BE2C (cell line): ENCODE results near the gene RAF1.
A peak's percentile ranks its signal among the peaks of the same experiment; 100 is the strongest.

Experiments
- DNase-seq: peaks from one replicate; pipeline ENCODE4 v3.0.0-alpha.2; 2020
- H3K27me3 ChIP-seq: fragments of 250-450 bp; sonication (Bioruptor Pico); 2 replicates; pipeline ENCODE4 v1.5.1; 2020; ENCODE audit warnings: mild to moderate bottlenecking
- H3K36me3 ChIP-seq: fragments of 250-450 bp; sonication (Bioruptor Pico); 2 replicates; pipeline ENCODE4 v1.5.1; 2020; ENCODE audit warnings: mild to moderate bottlenecking
- H3K4me1 ChIP-seq: fragments of 250-450 bp; sonication (Bioruptor Pico); 2 replicates; pipeline ENCODE4 v1.5.1; 2020
- H3K4me3 ChIP-seq: 2 replicates; pipeline ENCODE4 v1.5.1; 2011; ENCODE audit warnings: low read depth, low read length
- H3K9me3 ChIP-seq: fragments of 250-450 bp; sonication (Bioruptor Pico); 2 replicates; pipeline ENCODE4 v1.5.1; 2020
- CTCF ChIP-seq: IDR thresholded peaks from 2 replicates; pipeline ENCODE4 v1.5.1; 2012; ENCODE audit warnings: mild to moderate bottlenecking, low read depth, low read length

The RAF1 gene

DNA sequence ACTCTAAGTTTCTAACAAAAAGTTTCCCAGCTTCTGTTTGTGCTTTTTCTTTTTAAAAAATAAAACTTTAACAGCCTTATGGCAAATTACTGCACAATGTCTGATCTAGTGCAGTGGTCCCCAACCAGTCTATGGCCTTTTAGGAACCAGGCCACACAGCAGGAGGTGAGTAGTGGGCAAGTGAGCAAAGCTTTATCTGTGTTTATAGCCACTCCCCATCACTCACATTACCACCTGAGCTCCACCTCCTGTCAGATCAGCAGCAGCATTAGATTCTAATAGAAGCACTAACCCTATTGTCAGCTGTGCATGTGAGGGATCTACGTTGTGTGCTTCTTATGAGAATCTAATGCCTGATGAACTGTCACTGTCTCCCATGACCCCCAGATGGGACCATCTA, 101.5 kb downstream of the RAF1 start:
- Histone ChIP-seq H3K4me3 (no peak overlapping the region), H3K36me3 (no peaks in the 10 kb centered on the region), H3K9me3 (no peaks in the 10 kb centered on the region), H3K27me3 (no peaks in the 10 kb centered on the region), H3K4me1 (no peaks in the 10 kb centered on the region)
- DNase-seq, result no peak
- no peak for TF ChIP-seq CTCF

DNA sequence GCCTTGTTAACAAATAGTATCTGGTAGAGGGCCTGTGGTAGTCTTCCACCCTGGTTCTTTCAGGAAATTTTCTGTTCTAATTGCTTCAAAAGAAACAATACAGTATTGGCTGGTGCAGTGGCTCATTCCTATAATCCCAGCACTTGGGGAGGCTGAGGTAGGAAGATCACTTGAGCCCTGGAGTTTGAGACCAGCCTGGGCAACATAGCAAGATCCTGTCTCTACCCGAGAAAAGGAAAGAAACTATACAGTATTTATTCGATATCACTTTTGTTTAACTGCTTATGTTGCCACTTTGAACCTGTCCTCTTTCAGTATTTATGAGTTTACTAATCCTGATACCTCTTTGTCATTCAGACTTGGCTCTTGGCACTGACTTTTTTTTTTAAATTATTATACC, 102.5 kb downstream of the RAF1 start:
- TF ChIP-seq CTCF, result no peak
- Histone ChIP-seq H3K4me1 (no peaks in the 10 kb centered on the region), H3K36me3 (no peaks in the 10 kb centered on the region), H3K4me3 (no peak overlapping the region), H3K9me3 (no peaks in the 10 kb centered on the region), H3K27me3 (no peaks in the 10 kb centered on the region)
- no peak for DNase-seq

DNA sequence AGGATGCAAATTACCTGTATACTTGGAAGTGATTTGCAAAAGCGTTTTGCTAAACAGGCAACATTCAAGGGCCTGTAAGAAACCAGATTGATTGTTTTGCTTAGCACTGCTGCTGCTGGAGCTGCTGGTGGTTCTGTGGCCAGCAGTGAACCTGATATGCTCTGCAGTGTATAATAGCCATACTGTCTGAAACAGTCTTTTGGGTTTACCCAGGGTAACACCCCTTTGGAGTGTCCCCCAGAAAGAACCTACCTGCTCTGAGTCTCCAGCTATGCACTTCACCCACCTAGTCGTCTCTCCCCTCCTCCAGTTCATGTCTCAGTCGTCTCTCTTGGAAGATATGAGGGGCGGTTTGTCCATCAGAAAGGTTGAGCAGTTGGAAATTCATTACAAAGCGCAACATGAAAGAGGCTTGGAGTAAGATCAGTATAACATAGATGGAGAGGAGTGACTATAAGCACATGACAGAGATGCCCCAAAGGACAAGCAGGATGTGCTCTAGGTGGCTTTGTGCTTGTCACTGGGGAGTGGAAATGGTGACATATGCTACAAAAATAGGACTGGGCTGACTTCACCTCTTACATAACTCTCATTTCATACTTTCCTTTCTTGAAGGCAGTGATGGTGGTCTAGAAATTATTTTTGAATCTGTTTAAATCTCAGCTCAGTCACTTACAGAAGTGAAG, 103.3 kb downstream of the RAF1 start:
- Histone ChIP-seq H3K4me3 (no peak overlapping the region), H3K27me3 (no peaks in the 10 kb centered on the region), H3K4me1 (no peaks in the 10 kb centered on the region), H3K9me3 (no peaks in the 10 kb centered on the region), H3K36me3 (no peaks in the 10 kb centered on the region)
- DNase-seq, result no peak
- TF ChIP-seq CTCF, result no peak

DNA sequence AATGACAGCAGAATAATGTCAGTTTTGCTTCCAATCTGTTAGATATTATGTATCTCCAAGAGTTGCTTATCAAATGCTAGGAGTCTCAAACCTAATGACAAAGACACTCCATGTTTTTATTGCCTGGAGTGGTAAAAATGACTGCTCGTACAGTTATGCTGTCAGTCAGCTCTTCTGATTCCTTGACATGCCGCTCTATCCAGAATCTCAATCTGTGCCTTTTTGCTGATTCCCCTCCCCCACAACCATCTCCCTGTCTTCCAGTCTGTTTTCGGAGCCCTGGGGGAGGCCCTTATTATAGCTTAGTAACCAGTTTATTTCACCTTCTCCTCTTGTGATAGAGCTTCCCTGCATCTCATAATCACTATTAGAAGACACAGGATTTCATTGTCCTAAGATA, 104.4 kb downstream of the RAF1 start:
- Histone ChIP-seq H3K4me3 (no peak overlapping the region), H3K9me3 (no peaks in the 10 kb centered on the region), H3K4me1 (no peaks in the 10 kb centered on the region), H3K27me3 (no peaks in the 10 kb centered on the region), H3K36me3 (no peaks in the 10 kb centered on the region)
- DNase-seq, result no peak
- TF ChIP-seq CTCF, result no peak

DNA sequence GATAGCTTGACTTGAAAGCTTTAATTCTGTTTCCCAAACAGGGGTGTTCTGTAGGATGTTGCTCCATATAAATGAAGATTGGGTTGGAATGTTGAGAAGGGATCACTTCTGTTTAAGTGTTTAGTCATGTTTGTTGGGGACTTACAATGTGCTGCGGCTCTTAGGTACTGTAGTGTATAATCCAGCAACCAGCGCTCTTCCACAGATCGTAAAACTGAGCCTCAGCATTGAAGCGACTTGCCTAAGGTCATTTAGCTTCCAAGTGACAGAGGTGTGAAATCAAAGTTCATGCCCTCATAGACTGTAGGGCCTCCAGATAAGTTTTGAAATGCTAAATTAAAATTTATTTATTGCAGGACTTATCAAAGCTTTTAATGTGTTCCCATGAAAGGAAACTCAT, 105.2 kb downstream of the RAF1 start:
- Histone ChIP-seq H3K36me3 (no peaks in the 10 kb centered on the region), H3K4me1 (no peaks in the 10 kb centered on the region), H3K9me3 (no peaks in the 10 kb centered on the region), H3K4me3 (no peak overlapping the region; the same call in 1 of the 2 replicates), H3K27me3 (no peaks in the 10 kb centered on the region)
- no peak for TF ChIP-seq CTCF
- no peak for DNase-seq

- H3K4me1 ChIP-seq, result no peaks in the 10 kb centered on the region
- DNase-seq, result no peak
- H3K9me3 ChIP-seq, result no peaks in the 10 kb centered on the region
- no peaks in the 10 kb centered on the region for H3K27me3 ChIP-seq
- H3K4me3 ChIP-seq, result peak overlapping the region; percentile 81
- TF ChIP-seq CTCF, result no peak
- H3K36me3 ChIP-seq, result no peaks in the 10 kb centered on the region
Observed at GRCh38 chr3:12557473-12558100, 106.3 kb downstream of the RAF1 start.
